H9 (cell line): Measurements from ENCODE around the gene STK11IP. TPM values are rescaled to one million over a fixed set of nuclear protein-coding genes. Genes with fewer than 3 reads are reported as not detected.

ENCODE experiments used
- DNase-seq: peaks from one replicate; pipeline ENCODE4 v3.0.0-alpha.2; 2017
- H2AFZ ChIP-seq: one replicate; pipeline ENCODE4 v1.6.1; 2013; ENCODE audit warnings: mild to moderate bottlenecking, low read length, control low read depth, moderate library complexity
- H2AK5ac ChIP-seq: 2 replicates; pipeline ENCODE4 v1.6.1; 2013; ENCODE audit warnings: low read length, control low read depth, mixed read lengths; ENCODE audit not compliant: insufficient read length
- H2BK120ac ChIP-seq: one replicate; pipeline ENCODE4 v1.6.1; 2013; ENCODE audit warnings: low read depth, mild to moderate bottlenecking, low read length, control low read depth, inconsistent platforms; ENCODE audit not compliant: poor library complexity, severe bottlenecking
- H2BK12ac ChIP-seq: 2 replicates; pipeline ENCODE4 v1.6.1; 2013; ENCODE audit warnings: low read length, control low read depth, mixed read lengths, low read depth; ENCODE audit not compliant: insufficient read length
- H2BK15ac ChIP-seq: 2 replicates; pipeline ENCODE4 v1.6.1; 2013; ENCODE audit warnings: low read depth, low read length, control low read depth
- H2BK20ac ChIP-seq: one replicate; pipeline ENCODE4 v1.6.1; 2013; ENCODE audit warnings: low read depth, mild to moderate bottlenecking, low read length, control low read depth, inconsistent platforms; ENCODE audit not compliant: poor library complexity, severe bottlenecking
- H2BK5ac ChIP-seq: 2 replicates; pipeline ENCODE4 v1.6.1; 2013; ENCODE audit warnings: low read length, control low read depth, mixed read lengths; ENCODE audit not compliant: insufficient read length
- H3K14ac ChIP-seq: 2 replicates; pipeline ENCODE4 v1.6.1; 2013; ENCODE audit warnings: low read length, control low read depth; ENCODE audit not compliant: insufficient read depth
- H3K18ac ChIP-seq: 2 replicates; pipeline ENCODE4 v1.6.1; 2013; ENCODE audit warnings: low read depth, mild to moderate bottlenecking, mixed read lengths, low read length, control low read depth; ENCODE audit not compliant: insufficient read length
- H3K23ac ChIP-seq: 2 replicates; pipeline ENCODE4 v1.6.1; 2013; ENCODE audit warnings: low read length, control low read depth, mixed read lengths, low read depth; ENCODE audit not compliant: insufficient read length
- H3K23me2 ChIP-seq: 2 replicates; pipeline ENCODE4 v1.6.1; 2013; ENCODE audit warnings: low read depth, mild to moderate bottlenecking, mixed read lengths, low read length, control low read depth; ENCODE audit not compliant: insufficient read length, poor library complexity, severe bottlenecking
- H3K27ac ChIP-seq: 2 replicates; pipeline ENCODE4 v1.5.1; 2013; ENCODE audit warnings: low read length, control low read depth, mixed read lengths, low read depth; ENCODE audit not compliant: insufficient read length
- H3K27me3 ChIP-seq: 2 replicates; pipeline ENCODE4 v1.6.1; 2013; ENCODE audit warnings: low read length, control low read depth, inconsistent platforms; ENCODE audit not compliant: insufficient read depth
- H3K4ac ChIP-seq: 2 replicates; pipeline ENCODE4 v1.6.1; 2013; ENCODE audit warnings: low read depth, mild to moderate bottlenecking, control low read depth, inconsistent platforms, low read length, moderate library complexity
- H3K4me1 ChIP-seq: 2 replicates; pipeline ENCODE4 v1.6.1; 2013; ENCODE audit warnings: low read length, control low read depth, inconsistent platforms; ENCODE audit not compliant: insufficient read depth
- H3K4me2 ChIP-seq: 2 replicates; pipeline ENCODE4 v1.6.1; 2013; ENCODE audit warnings: low read length, control low read depth, mixed read lengths; ENCODE audit not compliant: insufficient read length, insufficient read depth
- H3K56ac ChIP-seq: 2 replicates; pipeline ENCODE4 v1.6.1; 2013; ENCODE audit warnings: low read depth, mild to moderate bottlenecking, mixed read lengths, low read length, control low read depth; ENCODE audit not compliant: insufficient read length
- H3K79me1 ChIP-seq: 2 replicates; pipeline ENCODE4 v1.6.1; 2013; ENCODE audit warnings: low read depth, mild to moderate bottlenecking, moderate library complexity, low read length, control low read depth, inconsistent platforms; ENCODE audit not compliant: insufficient read depth, poor library complexity, severe bottlenecking
- H3K79me2 ChIP-seq: 2 replicates; pipeline ENCODE4 v1.6.1; 2013; ENCODE audit warnings: low read length, control low read depth, inconsistent platforms; ENCODE audit not compliant: insufficient read depth
- H3K9ac ChIP-seq: 2 replicates; pipeline ENCODE4 v1.6.1; 2013; ENCODE audit warnings: low read length, control low read depth, mixed read lengths; ENCODE audit not compliant: insufficient read length; ENCODE audit errors: extremely low read depth
- H3K9me3 ChIP-seq: one replicate; pipeline ENCODE4 v1.6.1; 2013; ENCODE audit warnings: low read depth, low read length, inconsistent platforms; ENCODE audit not compliant: control insufficient read depth
- H3T11ph ChIP-seq: one replicate; pipeline ENCODE4 v1.6.1; 2013; ENCODE audit warnings: mild to moderate bottlenecking, low read length, control low read depth, inconsistent platforms
- H4K20me1 ChIP-seq: one replicate; pipeline ENCODE4 v1.6.1; 2013; ENCODE audit not compliant: control insufficient read depth, insufficient read length, insufficient read depth
- H4K5ac ChIP-seq: 2 replicates; pipeline ENCODE4 v1.6.1; 2013; ENCODE audit warnings: low read depth, mild to moderate bottlenecking, mixed read lengths, low read length, control low read depth; ENCODE audit not compliant: insufficient read length
- H4K8ac ChIP-seq: replicated peaks from 2 replicates; pipeline ENCODE4 v1.6.1; 2013; ENCODE audit warnings: low read length, control low read depth, mixed read lengths, low read depth; ENCODE audit not compliant: insufficient read length
- H4K91ac ChIP-seq: 2 replicates; pipeline ENCODE4 v1.6.1; 2013; ENCODE audit warnings: low read depth, mild to moderate bottlenecking, moderate library complexity, mixed read lengths, low read length, control low read depth; ENCODE audit not compliant: insufficient read length
- H3K27ac Mint-ChIP-seq, 3 experiments: 2 replicates in 2 of 3; 3 replicates in 1 of 3; pipeline ENCODE4 v1.8.0; 2020 to 2021; ENCODE audit warnings: mixed read lengths in 3 of 3, mild to moderate bottlenecking in 1 of 3, moderate library complexity in 1 of 3
- H3K27me3 Mint-ChIP-seq: 2 replicates; pipeline ENCODE4 v1.8.0; 2021; ENCODE audit warnings: low read depth, mild to moderate bottlenecking, moderate library complexity, mixed read lengths
- H3K36me3 Mint-ChIP-seq, 3 experiments: 2 replicates in 2 of 3; 3 replicates in 1 of 3; pipeline ENCODE4 v1.8.0; 2020 to 2021; ENCODE audit warnings: low read depth in 3 of 3, mixed read lengths in 3 of 3; ENCODE audit not compliant: insufficient read depth in 1 of 3
- H3K4me1 Mint-ChIP-seq, 2 experiments: 2 replicates each; pipeline ENCODE4 v1.8.0; 2020; ENCODE audit warnings: mixed read lengths in 2 of 2
- H3K4me3 Mint-ChIP-seq, 2 experiments: 2 replicates in 1 of 2; 3 replicates in 1 of 2; pipeline ENCODE4 v1.8.0; 2020 to 2021; ENCODE audit warnings: mild to moderate bottlenecking in 2 of 2, mixed read lengths in 2 of 2, moderate library complexity in 1 of 2
- H3K9me3 Mint-ChIP-seq, 2 experiments: 2 replicates in 1 of 2; 3 replicates in 1 of 2; pipeline ENCODE4 v1.8.0; 2020; ENCODE audit warnings: mild to moderate bottlenecking in 2 of 2, mixed read lengths in 2 of 2, moderate library complexity in 1 of 2
- WGBS: extraction: QIAGEN DNeasy Blood & Tissue Kit; methylation state at CpG from one replicate; pipeline ENCODE4 v1.1.7; 2013; ENCODE audit warnings: missing lambda C conversion rate, low lambda C conversion rate, mixed read lengths; ENCODE audit not compliant: insufficient read length; ENCODE audit errors: extremely low coverage; 5-methylcytosine and 5-hydroxymethylcytosine counted together
- total RNA-seq: library from RNA; stranded (reverse); gene quantifications from 2 replicates; pipeline ENCODE4 v1.2.1, GENCODE V29; 2021
- TF ChIP-seq, protein P1 (sequence below): fragments of 200-600 bp; sonication (generic); conservative IDR thresholded peaks from 3 replicates; pipeline ENCODE4 v1.8.0; 2021; ENCODE audit warnings: antibody characterized with exemption, mild to moderate bottlenecking

The STK11IP gene
- total RNA-seq, 1 experiment from 2014 or later, result 31.1 TPM

DNA sequence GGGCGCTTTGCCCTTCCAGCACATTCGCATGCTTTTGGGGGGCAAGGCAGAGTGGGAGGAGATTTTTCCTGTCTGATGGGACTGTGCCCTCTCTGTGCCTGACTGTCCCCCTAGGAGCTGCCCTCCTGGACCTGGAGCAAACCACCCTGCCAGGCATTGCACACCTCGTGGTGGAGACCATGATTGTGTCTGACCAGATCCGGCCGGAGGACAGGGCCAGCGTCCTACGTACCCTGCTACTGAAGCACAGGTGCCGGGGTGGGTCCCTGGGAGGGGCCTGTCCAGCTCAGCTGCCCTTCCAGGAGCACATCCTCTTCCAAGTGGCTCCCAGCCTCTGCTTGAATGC is 35.1 kb downstream of the STK11IP start:
- Histone ChIP-seq H3K23ac (no peak overlapping the region), H3K18ac (no peak overlapping the region), H4K8ac (no peak overlapping the region), H3K79me1 (no peaks in the 10 kb centered on the region), H3K9ac (no peak overlapping the region), H4K5ac (no peak overlapping the region), H3K9me3 (no peaks in the 10 kb centered on the region), H4K91ac (no peak overlapping the region), H2BK5ac (no peak overlapping the region), H3K14ac (no peak overlapping the region), H2BK12ac (no peak overlapping the region), H3K4ac (no peak overlapping the region), H3K27ac (no peak overlapping the region), H3K4me1 (no peaks in the 10 kb centered on the region), H3T11ph (no peak overlapping the region), H3K23me2 (no peaks in the 10 kb centered on the region), H4K20me1 (no peaks in the 10 kb centered on the region), H2AFZ (no peak overlapping the region), H3K56ac (no peak overlapping the region), H2BK120ac (no peak overlapping the region), H2AK5ac (no peak overlapping the region), H3K27me3 (no peaks in the 10 kb centered on the region), H3K4me2 (no peak overlapping the region), H2BK15ac (no peak overlapping the region), H3K79me2 (no peaks in the 10 kb centered on the region), H2BK20ac (no peak overlapping the region)
- DNase-seq, result no peak
- no peaks in the 10 kb centered on the region; a peak in 1 of 5 replicates for H3K9me3 Mint-ChIP-seq
- TF ChIP-seq, protein P1, sequence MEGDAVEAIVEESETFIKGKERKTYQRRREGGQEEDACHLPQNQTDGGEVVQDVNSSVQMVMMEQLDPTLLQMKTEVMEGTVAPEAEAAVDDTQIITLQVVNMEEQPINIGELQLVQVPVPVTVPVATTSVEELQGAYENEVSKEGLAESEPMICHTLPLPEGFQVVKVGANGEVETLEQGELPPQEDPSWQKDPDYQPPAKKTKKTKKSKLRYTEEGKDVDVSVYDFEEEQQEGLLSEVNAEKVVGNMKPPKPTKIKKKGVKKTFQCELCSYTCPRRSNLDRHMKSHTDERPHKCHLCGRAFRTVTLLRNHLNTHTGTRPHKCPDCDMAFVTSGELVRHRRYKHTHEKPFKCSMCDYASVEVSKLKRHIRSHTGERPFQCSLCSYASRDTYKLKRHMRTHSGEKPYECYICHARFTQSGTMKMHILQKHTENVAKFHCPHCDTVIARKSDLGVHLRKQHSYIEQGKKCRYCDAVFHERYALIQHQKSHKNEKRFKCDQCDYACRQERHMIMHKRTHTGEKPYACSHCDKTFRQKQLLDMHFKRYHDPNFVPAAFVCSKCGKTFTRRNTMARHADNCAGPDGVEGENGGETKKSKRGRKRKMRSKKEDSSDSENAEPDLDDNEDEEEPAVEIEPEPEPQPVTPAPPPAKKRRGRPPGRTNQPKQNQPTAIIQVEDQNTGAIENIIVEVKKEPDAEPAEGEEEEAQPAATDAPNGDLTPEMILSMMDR, result no peak
- no CpG with 5 or more reads among the region's 8 CpGs for whole genome bisulfite sequencing
- H3K4me3 Mint-ChIP-seq, result no peak overlapping the region
- H3K27me3 Mint-ChIP-seq, result no peaks in the 10 kb centered on the region
- H3K4me1 Mint-ChIP-seq, result peaks cover 0 to 11% of the 10 kb centered on the region in 2 experiments; a peak in 3 of 4 replicates
- peaks cover 0 to 16% (median 8%) of the 10 kb centered on the region in 3 experiments; a peak in 5 of 7 replicates for H3K36me3 Mint-ChIP-seq
- H3K27ac Mint-ChIP-seq, result no peak overlapping the region
